ENCODE measurements around the gene WHRN. TPM values are rescaled to one million over a fixed set of nuclear protein-coding genes. Genes with fewer than 3 reads are reported as not detected.

The WHRN gene
- total and polyA plus RNA-seq, 9 of the 15 experiments (the other 6 are each of a cell fraction or from before 2014, with no cell fraction given) = 0.31 to 14.1 (median 3.0) TPM

DNA sequence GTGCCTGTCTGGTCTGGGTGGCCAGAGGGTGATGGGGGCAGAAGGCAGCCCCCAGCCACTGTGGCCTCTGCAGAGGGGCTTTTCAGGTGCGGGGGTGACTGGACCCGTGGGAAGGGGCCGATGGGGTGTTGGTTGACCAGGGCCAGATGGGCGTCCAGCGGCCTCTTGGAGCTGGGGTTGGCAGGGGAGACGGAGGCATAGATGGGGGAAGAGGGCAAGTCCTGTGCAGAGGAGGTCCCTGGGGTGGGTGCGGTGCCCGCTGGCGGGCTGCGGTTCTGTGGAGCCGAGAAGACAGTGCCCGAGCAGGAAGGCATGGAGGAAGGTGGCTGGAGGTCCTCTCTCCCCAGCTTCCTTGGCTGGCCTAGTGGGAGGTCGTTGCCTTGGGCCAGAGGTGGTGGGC, 98.8 kb downstream of the WHRN start:
- Histone ChIP-seq H3K79me2 (ENCODE audit: control insufficient read depth, insufficient read depth, low read length) (no peaks in the 10 kb centered on the region), H3K9ac (ENCODE audit: insufficient read depth in 1 of 2, low read depth in 2 of 2, low read length in 2 of 2) (no peak overlapping the region), H3K9me1 (ENCODE audit: control insufficient read depth, insufficient read depth, low read length) (no peaks in the 10 kb centered on the region), H3K36me3 (ENCODE audit: control insufficient read depth, insufficient read depth, low read length) (no peaks in the 10 kb centered on the region), H3K27ac (ENCODE audit: extremely low read depth, low read depth, low read length) (no peak overlapping the region), H3K9me3 (replicated peaks; ENCODE audit: control insufficient read depth, insufficient read depth, low read depth, low read length) (no peaks in the 10 kb centered on the region), H3K27me3 (ENCODE audit: control insufficient read depth in 2 of 2, insufficient read depth in 2 of 2, low read length in 2 of 2) (peaks cover 0 to 5% of the 10 kb centered on the region in 2 experiments; a peak in 1 of 5 replicates), H3K4me1 (replicated peaks in 1 of 2; ENCODE audit: control insufficient read depth in 2 of 2, insufficient read depth in 2 of 2, low read length in 2 of 2) (no peaks in the 10 kb centered on the region; a peak in 2 of 5 replicates), H3K4me3 (no peak overlapping the region), H3K4me2 (ENCODE audit: insufficient read depth, low read length) (no peak overlapping the region), H2AFZ (ENCODE audit: low read depth, low read length) (no peak overlapping the region), H4K20me1 (replicated peaks; ENCODE audit: control insufficient read depth, insufficient read depth, low read length) (peaks cover 7% of the 10 kb centered on the region; the same call in 1 of the 2 replicates)
- ChIA-PET POLR2A (interaction anchor here (0.6 to 2.7 kb wide), 2 partner anchors 9 to 434 kb away, joined by 3 to 10 read pairs; no protein-coding TSS in a partner anchor), CTCF (ENCODE audit: low intra/inter-chr PET ratio) (interaction anchor here (0.6 to 1.6 kb wide), 3 partner anchors 247 to 614 kb away, joined by 4 to 12 read pairs (median 4); no protein-coding TSS in a partner anchor)
- DNase-seq (ENCODE audit: extremely low read depth in 1 of 4, low spot score in 3 of 4) (no peak), ATAC-seq (no peak), FAIRE-seq (no peak)
- intact Hi-C loops (cut with micrococcal nuclease) (no loop called here), in situ Hi-C loops (cut with MboI) (loop anchor here (10.0 kb wide), 1 partner anchor 508 kb away; no protein-coding TSS in a partner anchor)
- no TSS peak for BruUV-seq (replicated peaks)
- 49% methylated on average over 12 of the region's 13 CpGs for WGBS (ENCODE audit: insufficient coverage, low coverage, missing lambda C conversion rate)
- peak; percentile 8; the same call in 1 of the 2 replicates for TF ChIP-seq POLR2G (IDR thresholded peaks at IDR 0.05; ENCODE audit: low read depth, low read length)
- TF ChIP-seq, protein P1, sequence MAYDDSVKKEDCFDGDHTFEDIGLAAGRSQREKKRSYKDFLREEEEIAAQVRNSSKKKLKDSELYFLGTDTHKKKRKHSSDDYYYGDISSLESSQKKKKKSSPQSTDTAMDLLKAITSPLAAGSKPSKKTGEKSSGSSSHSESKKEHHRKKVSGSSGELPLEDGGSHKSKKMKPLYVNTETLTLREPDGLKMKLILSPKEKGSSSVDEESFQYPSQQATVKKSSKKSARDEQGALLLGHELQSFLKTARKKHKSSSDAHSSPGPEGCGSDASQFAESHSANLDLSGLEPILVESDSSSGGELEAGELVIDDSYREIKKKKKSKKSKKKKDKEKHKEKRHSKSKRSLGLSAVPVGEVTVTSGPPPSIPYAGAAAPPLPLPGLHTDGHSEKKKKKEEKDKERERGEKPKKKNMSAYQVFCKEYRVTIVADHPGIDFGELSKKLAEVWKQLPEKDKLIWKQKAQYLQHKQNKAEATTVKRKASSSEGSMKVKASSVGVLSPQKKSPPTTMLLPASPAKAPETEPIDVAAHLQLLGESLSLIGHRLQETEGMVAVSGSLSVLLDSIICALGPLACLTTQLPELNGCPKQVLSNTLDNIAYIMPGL (CRISPR knock-in tag; IDR thresholded peaks at IDR 0.05) = no peak

All from K562 (cell line).